ENCODE results near the gene ACKR3.

DNA sequence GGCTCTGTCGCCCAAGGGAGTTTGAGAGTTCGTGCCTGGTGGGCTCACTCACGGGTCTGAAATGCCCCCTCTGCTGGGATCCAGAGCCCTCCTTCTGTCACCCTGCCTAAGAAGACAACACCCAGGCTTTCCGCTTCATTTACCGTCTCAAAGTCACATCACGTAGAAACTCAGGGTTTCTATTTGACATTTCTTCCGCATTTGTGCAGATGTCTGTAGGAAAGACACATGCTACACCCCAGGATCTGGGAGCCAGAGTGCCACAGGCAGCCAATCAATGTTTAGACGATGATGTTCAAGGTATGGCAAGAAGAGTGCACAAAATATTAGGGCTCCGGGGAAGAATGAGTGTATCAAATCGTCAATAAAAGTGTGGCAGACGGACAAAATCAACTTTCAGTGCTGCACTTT lies 24.4 kb upstream of the ACKR3 start:
- TF ChIP-seq, protein P1, sequence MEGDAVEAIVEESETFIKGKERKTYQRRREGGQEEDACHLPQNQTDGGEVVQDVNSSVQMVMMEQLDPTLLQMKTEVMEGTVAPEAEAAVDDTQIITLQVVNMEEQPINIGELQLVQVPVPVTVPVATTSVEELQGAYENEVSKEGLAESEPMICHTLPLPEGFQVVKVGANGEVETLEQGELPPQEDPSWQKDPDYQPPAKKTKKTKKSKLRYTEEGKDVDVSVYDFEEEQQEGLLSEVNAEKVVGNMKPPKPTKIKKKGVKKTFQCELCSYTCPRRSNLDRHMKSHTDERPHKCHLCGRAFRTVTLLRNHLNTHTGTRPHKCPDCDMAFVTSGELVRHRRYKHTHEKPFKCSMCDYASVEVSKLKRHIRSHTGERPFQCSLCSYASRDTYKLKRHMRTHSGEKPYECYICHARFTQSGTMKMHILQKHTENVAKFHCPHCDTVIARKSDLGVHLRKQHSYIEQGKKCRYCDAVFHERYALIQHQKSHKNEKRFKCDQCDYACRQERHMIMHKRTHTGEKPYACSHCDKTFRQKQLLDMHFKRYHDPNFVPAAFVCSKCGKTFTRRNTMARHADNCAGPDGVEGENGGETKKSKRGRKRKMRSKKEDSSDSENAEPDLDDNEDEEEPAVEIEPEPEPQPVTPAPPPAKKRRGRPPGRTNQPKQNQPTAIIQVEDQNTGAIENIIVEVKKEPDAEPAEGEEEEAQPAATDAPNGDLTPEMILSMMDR (IDR thresholded peaks at IDR 0.05), result no peak
- TF ChIP-seq EZH2 (IDR thresholded peaks at IDR 0.05; ENCODE audit: borderline replicate concordance, insufficient read depth, low read depth, low read length, poor library complexity, severe bottlenecking), result no peak
